HCT116 (cell line): Measurements from ENCODE around the gene MTHFSD.

ENCODE experiments used
- CTCF ChIP-seq, 3 experiments: fragments of 200-600 bp in 1 of 3; sonication (generic) in 1 of 3; IDR thresholded peaks in 2 of 3; conservative IDR thresholded peaks in 1 of 3; 2 replicates each; pipeline ENCODE4 v1.5.1; 2012 to 2017; ENCODE audit warnings: low read depth in 2 of 3, low read length in 2 of 3, antibody characterized with exemption in 1 of 3, borderline replicate concordance in 1 of 3, control low read depth in 1 of 3, mild to moderate bottlenecking in 1 of 3, mixed read lengths in 1 of 3, mixed run types in 1 of 3, moderate library complexity in 1 of 3; ENCODE audit not compliant: insufficient read depth in 1 of 3
- POLR2A ChIP-seq: IDR thresholded peaks from 2 replicates; pipeline ENCODE4 v1.7.0; 2011; ENCODE audit warnings: borderline replicate concordance; ENCODE audit not compliant: insufficient read depth, insufficient read length; ENCODE audit errors: extremely low read depth
- POLR2AphosphoS5 ChIP-seq: IDR thresholded peaks from 2 replicates; pipeline ENCODE4 v1.6.1; 2011; ENCODE audit warnings: mild to moderate bottlenecking, low read depth, low read length, moderate library complexity

- no peak for TF ChIP-seq POLR2A
- TF ChIP-seq CTCF (IDR thresholded peaks at IDR 0.05 in 2 of 3, conservative IDR thresholded peaks at IDR 0.05 in 1 of 3; ENCODE audit: borderline replicate concordance in 1 of 3, insufficient read depth in 1 of 3, low read depth in 2 of 3, low read length in 2 of 3), result no peak
- TF ChIP-seq POLR2AphosphoS5, result no peak
These were observed 35.9 kb downstream of the MTHFSD start for GRCh38 chr16:86519007-86519648.
